Activated B cell treated with CpG ODN at 0.5 μM for 24 hours (primary cell): ENCODE measurements around the gene LSM7. TPM values are rescaled to one million over a fixed set of nuclear protein-coding genes. Genes with fewer than 3 reads are reported as not detected.

Experiments used
- ATAC-seq: fragments of 200-7000 bp; cut with Tn5 transposase; one replicate; pipeline ENCODE4 v1.10.0; 2021; ENCODE audit warnings: low read depth, mild to moderate bottlenecking, moderate library complexity
- CTCF ChIA-PET: fragments of 350-600 bp; sonication (Branson Sonifier 250); formaldehyde crosslinking; loops from one replicate; lab custom pipeline; 2021; ENCODE audit warnings: antibody characterized with exemption; lab: Charles Lee
- POLR2A ChIA-PET: fragments of 350-600 bp; sonication (Branson Sonifier 250); formaldehyde crosslinking; loops from one replicate; lab custom pipeline; 2021; ENCODE audit warnings: antibody characterized with exemption; lab: Charles Lee
- DNase-seq: peaks from one replicate; pipeline ENCODE4 v3.0.0; 2022
- H3K27ac Mint-ChIP-seq: one replicate; pipeline ENCODE4 v1.8.0; 2020; ENCODE audit warnings: mixed read lengths
- H3K27me3 Mint-ChIP-seq: one replicate; pipeline ENCODE4 v1.8.0; 2021; ENCODE audit warnings: mixed read lengths
- H3K36me3 Mint-ChIP-seq: one replicate; pipeline ENCODE4 v1.8.0; 2021; ENCODE audit warnings: low read depth, mixed read lengths
- H3K4me1 Mint-ChIP-seq: one replicate; pipeline ENCODE4 v1.8.0; 2021; ENCODE audit warnings: mixed read lengths
- H3K4me3 Mint-ChIP-seq: one replicate; pipeline ENCODE4 v1.8.0; 2020; ENCODE audit warnings: mild to moderate bottlenecking, mixed read lengths
- H3K9me3 Mint-ChIP-seq: one replicate; pipeline ENCODE4 v1.8.0; 2020; ENCODE audit warnings: mixed read lengths
- CTCF ChIP-seq: fragments of 200-600 bp; IDR thresholded peaks from one replicate; pipeline ENCODE4 v1.8.0; 2022; ENCODE audit warnings: antibody characterized with exemption, mild to moderate bottlenecking
- intact Hi-C: fragments of 100-400 bp; cut with micrococcal nuclease; formaldehyde crosslinking; loops from one replicate; pipeline ENCODE4 v1.15.1; 2024
- total RNA-seq: library from RNA; stranded (reverse); gene quantifications from 2 replicates; pipeline ENCODE4 v1.2.3, GENCODE V29; 2022

LSM7 gene
- total RNA-seq, 1 donor from 2014 or later, result 149 TPM

- intact Hi-C loops, result loop anchor here (2.0 to 5.0 kb wide), 2 partner anchors 57 to 288 kb away; no protein-coding TSS in a partner anchor
- H3K4me3 Mint-ChIP-seq, result peak overlapping the region; percentile 73
- CTCF ChIA-PET, result interaction anchor here (1.5 kb wide), 1 partner anchor 162 kb away, joined by 3 read pairs; no protein-coding TSS in a partner anchor
- POLR2A ChIA-PET, result interaction anchor here (0.6 to 2.0 kb wide), 5 partner anchors 9 to 142 kb away, joined by 3 to 6 read pairs (median 3); partner anchors contain the start of gene GADD45B
- peaks cover 60% of the 10 kb centered on the region for H3K4me1 Mint-ChIP-seq
- no peaks in the 10 kb centered on the region for H3K27me3 Mint-ChIP-seq
- TF ChIP-seq CTCF, result no peak
- DNase-seq (no peak), ATAC-seq (no peak)
- peak overlapping the region; percentile 81 for H3K27ac Mint-ChIP-seq
- H3K36me3 Mint-ChIP-seq, result peaks cover 32% of the 10 kb centered on the region
- no peaks in the 10 kb centered on the region for H3K9me3 Mint-ChIP-seq
Observed at GRCh38 chr19:2333807-2334211, 5.4 kb upstream of the LSM7 start.

- Mint-ChIP-seq H3K27ac (peak overlapping the region; percentile 81), H3K36me3 (peaks cover 29% of the 10 kb centered on the region), H3K4me3 (peak overlapping the region; percentile 73), H3K4me1 (peaks cover 62% of the 10 kb centered on the region), H3K9me3 (no peaks in the 10 kb centered on the region), H3K27me3 (no peaks in the 10 kb centered on the region)
- CTCF ChIA-PET, result interaction anchor here (0.8 to 1.5 kb wide), 2 partner anchors 20 to 162 kb away, joined by 3 read pairs; no protein-coding TSS in a partner anchor
- intact Hi-C loops, result loop anchor here (2.0 to 5.0 kb wide), 2 partner anchors 58 to 289 kb away; no protein-coding TSS in a partner anchor
- TF ChIP-seq CTCF, result no peak
- DNase-seq (no peak), ATAC-seq (no peak)
- POLR2A ChIA-PET, result interaction anchor here (0.6 to 2.0 kb wide), 10 partner anchors 9 to 143 kb away, joined by 3 to 8 read pairs (median 4); partner anchors contain the start of gene GADD45B
Observed at GRCh38 chr19:2333027-2333806, 4.8 kb upstream of the LSM7 start.

- peak; percentile 83 for DNase-seq
- TF ChIP-seq CTCF, result no peak
- ChIA-PET POLR2A (interaction anchor here (0.6 to 2.2 kb wide), 28 partner anchors 8 to 1750 kb away, joined by 3 to 13 read pairs (median 6); partner anchors contain the start of genes GADD45B, MKNK2 and TIMM13), CTCF (interaction anchor here (0.8 to 1.5 kb wide), 4 partner anchors 21 to 161 kb away, joined by 3 to 4 read pairs (median 3); no protein-coding TSS in a partner anchor)
- ATAC-seq, result peak; percentile 81
- H3K27ac Mint-ChIP-seq, result peak overlapping the region; percentile 97
- H3K9me3 Mint-ChIP-seq, result no peaks in the 10 kb centered on the region
- intact Hi-C loops, result loop anchor here (1.0 to 5.0 kb wide), 4 partner anchors 43 to 290 kb away; partner anchors contain the start of genes PLEKHJ1 and SF3A2
- peak overlapping the region; percentile 78 for H3K4me3 Mint-ChIP-seq
- H3K4me1 Mint-ChIP-seq, result peaks cover 67% of the 10 kb centered on the region
- peaks cover 29% of the 10 kb centered on the region for H3K36me3 Mint-ChIP-seq
- H3K27me3 Mint-ChIP-seq, result no peaks in the 10 kb centered on the region
Observed at GRCh38 chr19:2332341-2333026, 4.1 kb upstream of the LSM7 start.

- peaks cover 75% of the 10 kb centered on the region for H3K4me1 Mint-ChIP-seq
- ChIA-PET CTCF (interaction anchor here (0.7 to 0.8 kb wide), 3 partner anchors 49 to 96 kb away, joined by 3 to 4 read pairs (median 3); partner anchors contain the start of gene TIMM13), POLR2A (interaction anchor here (0.6 to 2.2 kb wide), 26 partner anchors 9 to 1751 kb away, joined by 3 to 13 read pairs (median 6); partner anchors contain the start of genes GADD45B, MKNK2, PEAK3 and TIMM13)
- no peaks in the 10 kb centered on the region for H3K27me3 Mint-ChIP-seq
- peak overlapping the region; percentile 78 for H3K4me3 Mint-ChIP-seq
- TF ChIP-seq CTCF, result no peak
- ATAC-seq, result peak; percentile 0
- no peak for DNase-seq
- H3K9me3 Mint-ChIP-seq, result no peaks in the 10 kb centered on the region
- peak overlapping the region; percentile 97 for H3K27ac Mint-ChIP-seq
- intact Hi-C loops, result loop anchor here (1.0 to 5.0 kb wide), 4 partner anchors 42 to 291 kb away; partner anchors contain the start of genes PLEKHJ1 and SF3A2
- H3K36me3 Mint-ChIP-seq, result peaks cover 25% of the 10 kb centered on the region
Observed at GRCh38 chr19:2331601-2332246, 3.3 kb upstream of the LSM7 start.
